GM12878 (cell line): ENCODE measurements around the gene LRRN4. TPM values are rescaled to one million over a fixed set of nuclear protein-coding genes. Genes with fewer than 3 reads are reported as not detected.

Source experiments
- ATAC-seq: fragments of 200-7000 bp; cut with Tn5 transposase; 3 replicates; pipeline ENCODE4 v1.9.1; 2020; ENCODE audit warnings: mild to moderate bottlenecking, moderate library complexity
- BruUV-seq: library from RNA; stranded (reverse); fragments of 400-500 nt; replicated peaks from 2 replicates; lab custom pipeline; 2021; lab: Mats Ljungman, UMichigan
- CTCF ChIA-PET: fragments of 300-600 bp; sonication (Branson Sonifier 250); formaldehyde crosslinking; extraction: SDS; loops from one replicate; lab custom pipeline; 2021; ENCODE audit warnings: inconsistent platforms; lab: Yijun Ruan, JAX
- POLR2A ChIA-PET: fragments of 350-600 bp; formaldehyde crosslinking; extraction: SDS; loops from one replicate; lab custom pipeline; 2021; ENCODE audit warnings: inconsistent platforms; lab: Charles Lee
- RAD21 ChIA-PET: fragments of 300-600 bp; sonication (Branson Sonifier 250); formaldehyde crosslinking; loops from one replicate; lab custom pipeline; 2023; ENCODE audit warnings: antibody characterized with exemption; ENCODE audit not compliant: unreplicated experiment; lab: Charles Lee
- SMC1A ChIA-PET: fragments of 300-600 bp; sonication (Branson Sonifier 250); formaldehyde crosslinking; loops from one replicate; lab custom pipeline; 2023; ENCODE audit not compliant: unreplicated experiment, uncharacterized antibody; lab: Charles Lee
- DNase-seq: peaks from one replicate; pipeline ENCODE4 v3.0.0-alpha.2; 2011; ENCODE audit warnings: low read depth, low spot score
- FAIRE-seq: peaks from 3 replicates; lab custom pipeline; 2011; peaks lifted over from hg19 to GRCh38; lab: Jason Lieb, UNC
- H2AFZ ChIP-seq: 2 replicates; pipeline ENCODE4 v1.6.0; 2011; ENCODE audit warnings: low read depth, low read length, control low read depth; ENCODE audit not compliant: control insufficient read depth
- H3K27ac ChIP-seq: 2 replicates; pipeline ENCODE4 v1.5.1; 2011; ENCODE audit warnings: control low read depth; ENCODE audit not compliant: control insufficient read depth, insufficient read depth
- H3K27me3 ChIP-seq, 2 experiments: replicated peaks in 1 of 2; 2 replicates each; pipeline versions ENCODE4 v1.6.0 to v1.6.1; 2011; ENCODE audit warnings: low read length in 1 of 2; ENCODE audit not compliant: control insufficient read depth in 2 of 2, insufficient read depth in 2 of 2
- H3K36me3 ChIP-seq, 2 experiments: 2 replicates each; pipeline ENCODE4 v1.5.1; 2011; ENCODE audit warnings: low read length in 1 of 2; ENCODE audit not compliant: control insufficient read depth in 2 of 2, insufficient read depth in 2 of 2
- H3K4me1 ChIP-seq: 2 replicates; pipeline ENCODE4 v1.6.1; 2011; ENCODE audit warnings: mild to moderate bottlenecking, low read length, moderate library complexity, mixed read lengths; ENCODE audit not compliant: control insufficient read depth, insufficient read depth
- H3K4me2 ChIP-seq: 2 replicates; pipeline ENCODE4 v1.6.0; 2011; ENCODE audit warnings: control low read depth; ENCODE audit not compliant: control insufficient read depth, insufficient read depth
- H3K4me3 ChIP-seq: fragments of 200-600 bp; sonication (generic); 2 replicates; pipeline ENCODE4 v1.5.1; 2016
- H3K79me2 ChIP-seq: 2 replicates; pipeline ENCODE4 v1.6.0; 2011; ENCODE audit warnings: low read length; ENCODE audit not compliant: control insufficient read depth, insufficient read depth
- H3K9ac ChIP-seq: 2 replicates; pipeline ENCODE4 v1.8.0; 2011; ENCODE audit warnings: low read length, control low read depth, mixed read lengths; ENCODE audit not compliant: control insufficient read depth, insufficient read depth
- H3K9me3 ChIP-seq: replicated peaks from 3 replicates; pipeline ENCODE4 v1.5.1; 2011; ENCODE audit warnings: mild to moderate bottlenecking, low read length; ENCODE audit not compliant: control insufficient read depth, insufficient read depth
- H4K20me1 ChIP-seq: 2 replicates; pipeline ENCODE4 v1.6.0; 2011; ENCODE audit not compliant: control insufficient read depth, insufficient read depth
- ASH2L ChIP-seq: fragments of 300-600, 200-600 bp; sonication (generic); IDR thresholded peaks from 2 replicates; pipeline ENCODE4 v1.6.1; 2017; ENCODE audit warnings: low read depth, mild to moderate bottlenecking, borderline replicate concordance
- CBX5 ChIP-seq: sonication (generic); IDR thresholded peaks from 2 replicates; pipeline ENCODE4 v1.6.1; 2016; ENCODE audit warnings: low read depth, moderate library complexity, mild to moderate bottlenecking, inconsistent platforms
- CHD4 ChIP-seq: fragments of 200-600 bp; sonication (generic); IDR thresholded peaks from 2 replicates; pipeline ENCODE4 v1.6.1; 2016; ENCODE audit warnings: mild to moderate bottlenecking
- CREM ChIP-seq: IDR thresholded peaks from 2 replicates; pipeline ENCODE4 v1.6.1; 2014; ENCODE audit warnings: antibody characterized with exemption, low read depth
- IKZF1 ChIP-seq: fragments of 450-650 bp; conservative IDR thresholded peaks from 2 replicates; pipeline ENCODE4 v1.6.1; 2017; ENCODE audit warnings: antibody characterized with exemption, mild to moderate bottlenecking
- IRF4 ChIP-seq: IDR thresholded peaks from 2 replicates; pipeline ENCODE4 v1.6.1; 2011; ENCODE audit warnings: low read depth, low read length
- IRF5 ChIP-seq: fragments of 450-650 bp; IDR thresholded peaks from 2 replicates; pipeline ENCODE4 v1.6.1; 2017; ENCODE audit warnings: borderline replicate concordance
- MLLT1 ChIP-seq: fragments of 450-650 bp; IDR thresholded peaks from 2 replicates; pipeline ENCODE4 v1.6.1; 2016; ENCODE audit warnings: mild to moderate bottlenecking
- MTA3 ChIP-seq: IDR thresholded peaks from 2 replicates; pipeline ENCODE4 v1.6.1; 2012; ENCODE audit warnings: low read length, inconsistent platforms, borderline replicate concordance
- MYB ChIP-seq: fragments of 150-350 bp; IDR thresholded peaks from 2 replicates; pipeline ENCODE4 v1.6.1; 2014; ENCODE audit warnings: mild to moderate bottlenecking, low read depth, low read length, borderline replicate concordance
- NFIC ChIP-seq: IDR thresholded peaks from 2 replicates; pipeline ENCODE4 v1.6.1; 2012; ENCODE audit warnings: low read depth, mild to moderate bottlenecking, inconsistent platforms, low read length, moderate library complexity
- NFXL1 ChIP-seq: fragments of 450-650 bp; IDR thresholded peaks from 2 replicates; pipeline ENCODE4 v1.6.1; 2017; ENCODE audit warnings: antibody characterized with exemption, mild to moderate bottlenecking, borderline replicate concordance
- NR2C2 ChIP-seq: IDR thresholded peaks from 2 replicates; pipeline ENCODE4 v1.6.1; 2011; ENCODE audit warnings: borderline replicate concordance, low read depth; ENCODE audit not compliant: control insufficient read depth, insufficient read length
- PAX5 ChIP-seq: IDR thresholded peaks from 2 replicates; pipeline ENCODE4 v1.6.1; 2011; ENCODE audit warnings: low read depth, low read length, borderline replicate concordance
- POU2F2 ChIP-seq: IDR thresholded peaks from 3 replicates; pipeline ENCODE4 v1.6.1; 2011; ENCODE audit warnings: low read depth, mild to moderate bottlenecking, low read length, borderline replicate concordance
- RAD21 ChIP-seq: IDR thresholded peaks from 2 replicates; pipeline ENCODE4 v1.6.1; 2011; ENCODE audit warnings: mild to moderate bottlenecking, low read depth, low read length, moderate library complexity; ENCODE audit not compliant: insufficient read depth
- RBBP5 ChIP-seq: fragments of 200-600 bp; sonication (generic); conservative IDR thresholded peaks from 2 replicates; pipeline ENCODE4 v1.6.1; 2016
- SREBF2 ChIP-seq: IDR thresholded peaks from 2 replicates; pipeline ENCODE4 v1.6.1; 2012; ENCODE audit warnings: mild to moderate bottlenecking, low read length
- TCF7 ChIP-seq: IDR thresholded peaks from 2 replicates; pipeline ENCODE4 v1.6.1; 2014; ENCODE audit warnings: antibody characterized with exemption, borderline replicate concordance
- ZBTB11 ChIP-seq: fragments of 450-650 bp; formaldehyde crosslinking; IDR thresholded peaks from 2 replicates; pipeline ENCODE4 v1.5.0; 2022; ENCODE audit warnings: mild to moderate bottlenecking, missing genetic modification characterization
- WGBS: methylation state at CpG from one replicate; pipeline ENCODE4 v1.1.6; 2016; ENCODE audit warnings: low lambda C conversion rate; ENCODE audit not compliant: insufficient replicate concordance, insufficient coverage; ENCODE audit errors: missing lambda C conversion rate; 5-methylcytosine and 5-hydroxymethylcytosine counted together
- in situ Hi-C: fragments of 300-500 bp; cut with MboI; formaldehyde crosslinking; loops from 9 replicates; pipeline ENCODE4 v1.14.3; 2018; ENCODE audit warnings: mixed read lengths
- intact Hi-C: fragments of 100-400 bp; cut with micrococcal nuclease; formaldehyde crosslinking; loops from one replicate; pipeline ENCODE4 v1.14.2; 2022; ENCODE audit not compliant: unreplicated experiment
- polyA plus RNA-seq, 11 experiments: library from polyadenylated mRNA; depleted of rRNA in 4 of 11; unstranded in 6 of 11; stranded (reverse) in 5 of 11; fragments of >200 nt; fragmentation: Nextera tagmentation in 4 of 11; fragmentation: Illumina TruSeq in 1 of 11; extraction: Ambion mirVana in 4 of 11; extraction: Trizol in 1 of 11; gene quantifications; 1 replicate in 1 of 11; 2 replicates in 10 of 11; pipeline versions ENCODE4 v1.2.1 to v1.2.3, GENCODE V29; 2011 to 2016; ENCODE audit warnings: inconsistent platforms in 2 of 11, missing spikeins in 2 of 11, low read depth in 1 of 11
- total RNA-seq, 4 experiments: library from RNA; depleted of rRNA in 3 of 4; stranded (reverse); fragments of >200 nt in 3 of 4; fragmentation: Illumina TruSeq in 1 of 4; extraction: Trizol in 1 of 4; gene quantifications; 2 replicates each; pipeline versions ENCODE4 v1.2.1 to v1.2.3, GENCODE V29; 2013 to 2021

LRRN4 gene
- total and polyA plus RNA-seq, 10 of the 15 experiments (the other 5 are each of a cell fraction or from before 2014, with no cell fraction given): 0.11 TPM; not detected in 9

GRCh38 chr20:6091661-6092060 is 37.8 kb upstream of the LRRN4 start (continued):
- TF ChIP-seq CREM (no peak), POU2F2 (no peak), IKZF1 (no peak), IRF5 (no peak), RBBP5 (no peak), MTA3 (no peak)

- no peak overlapping the region for H3K4me3 ChIP-seq
- SMC1A ChIA-PET: no interaction called here
- TF ChIP-seq MLLT1: no peak
- no peak for TF ChIP-seq TCF7
- no peak for TF ChIP-seq ZBTB11
- TF ChIP-seq ASH2L: no peak
- no peak for TF ChIP-seq PAX5
- TF ChIP-seq NFIC: no peak
- no peak for TF ChIP-seq NR2C2
- TF ChIP-seq RAD21: no peak
- no peak for TF ChIP-seq MYB
- no peak for TF ChIP-seq CBX5
- no peak for TF ChIP-seq IRF4
- no peak for TF ChIP-seq NFXL1
- TF ChIP-seq SREBF2: no peak
- TF ChIP-seq CHD4: no peak
- TF ChIP-seq, all 136 proteins: peak for 0
- no peak overlapping the region for H3K4me2 ChIP-seq
- ChIA-PET CTCF (no interaction called here), POLR2A (no interaction called here), RAD21 (no interaction called here)
- H2AFZ ChIP-seq: no peak overlapping the region
- FAIRE-seq: no peak
- H4K20me1 ChIP-seq: no peaks in the 10 kb centered on the region
- H3K79me2 ChIP-seq: no peaks in the 10 kb centered on the region
- no peaks in the 10 kb centered on the region; a peak in 2 of 4 replicates for H3K27me3 ChIP-seq
- WGBS: 40% methylated on average over 2 of the region's 2 CpGs
- no TSS peak for BruUV-seq
- H3K4me1 ChIP-seq: no peaks in the 10 kb centered on the region
- no peaks in the 10 kb centered on the region; a peak in 1 of 4 replicates for H3K36me3 ChIP-seq
- peaks cover 2% of the 10 kb centered on the region; the same call in 1 of the 3 replicates for H3K9me3 ChIP-seq
- in situ Hi-C loops (no loop called here), intact Hi-C loops (no loop called here)
- no peak for DNase-seq
- no peak overlapping the region for H3K9ac ChIP-seq
- no peak overlapping the region for H3K27ac ChIP-seq
- no peak for ATAC-seq
Measured at GRCh38 chr20:6086868-6087267, 33.0 kb upstream of the LRRN4 start.
